Measurements from ENCODE around the gene SLC29A1.

The SLC29A1 gene

DNA sequence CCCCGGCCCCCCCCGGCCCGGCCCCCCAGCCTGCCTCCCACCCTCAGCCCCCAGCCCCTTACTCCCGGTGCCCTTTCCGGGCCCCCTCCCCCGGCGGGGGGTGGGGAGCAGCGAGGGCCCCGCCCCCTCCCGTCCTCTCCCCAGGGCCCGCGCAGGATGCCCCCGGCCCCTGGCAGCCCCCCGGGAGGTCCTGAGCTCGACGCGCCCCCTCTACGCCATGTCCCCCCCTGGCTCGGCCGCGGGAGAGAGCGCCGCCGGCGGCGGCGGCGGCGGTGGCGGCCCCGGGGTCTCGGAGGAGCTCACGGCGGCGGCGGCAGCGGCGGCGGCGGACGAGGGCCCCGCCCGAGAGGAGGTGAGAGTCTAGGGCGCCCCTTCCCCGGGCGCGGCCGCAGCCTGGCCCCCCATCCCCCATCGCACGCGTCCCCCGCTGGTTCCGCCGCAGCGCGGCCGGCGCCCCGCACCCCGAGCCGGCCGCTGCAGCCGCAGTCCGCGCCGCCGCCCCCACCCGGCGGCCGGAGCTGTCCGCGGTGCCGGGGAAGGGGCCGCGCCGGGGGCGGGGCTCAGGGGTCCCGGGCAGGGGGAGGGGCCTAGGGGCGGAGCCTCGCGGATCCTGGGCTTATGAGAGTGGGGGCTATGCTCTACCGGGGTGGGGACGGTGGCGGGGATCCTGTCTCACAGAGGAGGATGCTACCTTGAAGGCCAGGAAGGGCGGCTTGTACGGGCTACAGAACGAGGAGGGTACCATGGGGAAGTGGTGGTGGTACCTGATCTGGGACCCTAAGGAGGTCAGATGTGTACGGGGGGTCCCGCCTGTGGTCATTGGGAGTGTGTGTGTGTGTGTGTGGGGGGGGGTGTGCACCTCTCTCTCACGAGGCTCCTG, 47.4 kb downstream of the SLC29A1 start:
- CTCF ChIA-PET, result interaction anchor here (0.5 to 2.3 kb wide), 5 partner anchors 23 to 190 kb away, joined by 3 to 7 read pairs (median 5); partner anchors contain the start of gene AARS2
- DNase-seq (ENCODE audit: low spot score), result no peak
- H3K27ac ChIP-seq, result no peak overlapping the region
- TF ChIP-seq, protein P1, sequence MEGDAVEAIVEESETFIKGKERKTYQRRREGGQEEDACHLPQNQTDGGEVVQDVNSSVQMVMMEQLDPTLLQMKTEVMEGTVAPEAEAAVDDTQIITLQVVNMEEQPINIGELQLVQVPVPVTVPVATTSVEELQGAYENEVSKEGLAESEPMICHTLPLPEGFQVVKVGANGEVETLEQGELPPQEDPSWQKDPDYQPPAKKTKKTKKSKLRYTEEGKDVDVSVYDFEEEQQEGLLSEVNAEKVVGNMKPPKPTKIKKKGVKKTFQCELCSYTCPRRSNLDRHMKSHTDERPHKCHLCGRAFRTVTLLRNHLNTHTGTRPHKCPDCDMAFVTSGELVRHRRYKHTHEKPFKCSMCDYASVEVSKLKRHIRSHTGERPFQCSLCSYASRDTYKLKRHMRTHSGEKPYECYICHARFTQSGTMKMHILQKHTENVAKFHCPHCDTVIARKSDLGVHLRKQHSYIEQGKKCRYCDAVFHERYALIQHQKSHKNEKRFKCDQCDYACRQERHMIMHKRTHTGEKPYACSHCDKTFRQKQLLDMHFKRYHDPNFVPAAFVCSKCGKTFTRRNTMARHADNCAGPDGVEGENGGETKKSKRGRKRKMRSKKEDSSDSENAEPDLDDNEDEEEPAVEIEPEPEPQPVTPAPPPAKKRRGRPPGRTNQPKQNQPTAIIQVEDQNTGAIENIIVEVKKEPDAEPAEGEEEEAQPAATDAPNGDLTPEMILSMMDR (conservative IDR thresholded peaks at IDR 0.05; ENCODE audit: low read depth), result no peak
- POLR2A ChIA-PET (ENCODE audit: low non-redundant PET), result no interaction called here

DNA sequence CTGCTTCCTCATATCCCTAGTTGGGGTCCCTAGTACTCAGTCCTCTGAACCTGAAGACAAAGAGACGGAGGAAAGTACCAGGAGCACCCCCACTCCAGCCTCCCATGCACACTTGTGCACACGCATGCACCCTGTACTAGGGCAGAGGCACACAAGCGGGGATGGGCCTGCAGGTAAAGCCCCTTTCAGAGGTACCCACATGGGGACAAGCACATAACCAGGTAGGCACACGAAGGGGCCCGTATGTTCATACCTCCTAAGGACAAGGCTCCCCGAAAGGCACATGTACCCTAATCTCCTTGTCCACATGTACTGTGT, 48.0 kb downstream of the SLC29A1 start:
- ChIA-PET CTCF (interaction anchor here (1.2 to 2.3 kb wide), 2 partner anchors 24 to 41 kb away, joined by 5 to 7 read pairs; partner anchors contain the start of gene AARS2), POLR2A (ENCODE audit: low non-redundant PET) (no interaction called here)
- no peak overlapping the region for H3K27ac ChIP-seq
- DNase-seq (ENCODE audit: low spot score), result no peak
- TF ChIP-seq, protein P1 (conservative IDR thresholded peaks at IDR 0.05; ENCODE audit: low read depth), result no peak

GRCh38 chr6:44271914-44272313, 48.5 kb downstream of the SLC29A1 start:
- ChIA-PET CTCF (no interaction called here), POLR2A (ENCODE audit: low non-redundant PET) (no interaction called here)
- DNase-seq (ENCODE audit: low spot score), result no peak
- TF ChIP-seq, protein P1 (conservative IDR thresholded peaks at IDR 0.05; ENCODE audit: low read depth), result no peak
- no peak overlapping the region for H3K27ac ChIP-seq

DNA sequence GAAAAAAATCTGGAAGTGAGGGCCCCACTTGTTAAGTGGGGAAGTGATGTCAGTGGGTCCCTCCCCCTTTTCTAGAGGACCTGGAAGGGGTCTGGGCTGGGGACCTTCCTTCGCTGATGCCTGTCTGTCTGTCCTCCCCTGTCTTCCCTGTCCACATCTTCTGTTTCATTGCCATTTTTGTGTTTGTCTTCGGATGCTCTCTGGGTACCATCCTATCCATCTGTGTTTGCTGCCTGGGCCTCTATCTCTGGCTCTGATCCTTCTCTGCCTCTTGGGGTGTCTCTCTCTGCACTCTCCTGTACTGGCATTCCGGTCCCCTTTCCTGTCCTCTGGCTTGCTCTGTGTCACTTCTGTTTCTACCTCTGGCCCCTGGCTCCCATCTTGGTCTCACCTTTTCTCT, 49.1 kb downstream of the SLC29A1 start:
- no peak for DNase-seq (ENCODE audit: low spot score)
- no peak overlapping the region for H3K27ac ChIP-seq
- TF ChIP-seq, protein P1 (conservative IDR thresholded peaks at IDR 0.05; ENCODE audit: low read depth), result no peak
- ChIA-PET POLR2A (ENCODE audit: low non-redundant PET) (no interaction called here), CTCF (no interaction called here)

GRCh38 chr6:44272999-44273566, 49.7 kb downstream of the SLC29A1 start:
- no peak for DNase-seq (ENCODE audit: low spot score)
- ChIA-PET POLR2A (ENCODE audit: low non-redundant PET) (interaction anchor here (0.6 kb wide), 1 partner anchor 626 kb away, joined by 4 read pairs; no protein-coding TSS in a partner anchor), CTCF (interaction anchor here (0.5 to 0.6 kb wide), 2 partner anchors 16 to 17 kb away, joined by 3 to 4 read pairs; no protein-coding TSS in a partner anchor)
- TF ChIP-seq, protein P1 (conservative IDR thresholded peaks at IDR 0.05; ENCODE audit: low read depth), result no peak
- H3K27ac ChIP-seq, result no peak overlapping the region

DNA sequence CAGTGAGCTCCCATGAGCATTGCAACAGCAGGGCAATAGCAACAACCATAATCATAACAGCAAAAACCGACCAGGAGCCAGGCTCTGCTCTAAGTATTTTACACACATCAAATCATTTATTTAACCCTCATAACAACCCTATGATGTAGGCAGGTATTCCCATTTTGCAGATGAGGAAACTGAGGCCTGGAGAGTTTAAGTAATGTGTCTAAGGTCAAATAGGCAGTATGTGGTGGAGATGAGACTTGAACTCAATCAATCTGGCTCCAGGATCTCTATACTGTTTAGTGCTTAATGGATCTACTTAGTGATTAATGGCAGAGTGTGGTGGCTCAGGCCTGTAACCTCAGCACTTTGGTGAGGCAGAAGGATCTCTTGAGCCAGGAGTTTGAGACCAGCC, 50.2 kb downstream of the SLC29A1 start:
- TF ChIP-seq, protein P1 (conservative IDR thresholded peaks at IDR 0.05; ENCODE audit: low read depth), result no peak
- H3K27ac ChIP-seq, result no peak overlapping the region
- ChIA-PET CTCF (interaction anchor here (0.5 to 0.6 kb wide), 2 partner anchors 15 to 17 kb away, joined by 3 to 4 read pairs; no protein-coding TSS in a partner anchor), POLR2A (ENCODE audit: low non-redundant PET) (interaction anchor here (0.6 kb wide), 1 partner anchor 627 kb away, joined by 4 read pairs; no protein-coding TSS in a partner anchor)
- no peak for DNase-seq (ENCODE audit: low spot score)

Measured in RWPE1 (cell line).